Hepatocyte (in vitro differentiated cells): ENCODE data around the gene KRTAP1-3.
"Not testable (repeated sequence)": the region's sequence is repeated elsewhere in the genome, so short reads cannot be mapped to it uniquely, and the experiment has no call there.

ENCODE experiments used
- EZH2 ChIP-seq: fragments of 200-600 bp; sonication (generic); IDR thresholded peaks from 2 replicates; pipeline ENCODE4 v1.6.1; 2016; ENCODE audit warnings: antibody characterized with exemption, mild to moderate bottlenecking, borderline replicate concordance
- TF ChIP-seq, protein P1 (sequence below): fragments of 200-600 bp; sonication (generic); IDR thresholded peaks from 2 replicates; pipeline ENCODE4 v1.5.1; 2016; ENCODE audit warnings: antibody characterized with exemption, mild to moderate bottlenecking; ENCODE audit not compliant: poor library complexity

DNA sequence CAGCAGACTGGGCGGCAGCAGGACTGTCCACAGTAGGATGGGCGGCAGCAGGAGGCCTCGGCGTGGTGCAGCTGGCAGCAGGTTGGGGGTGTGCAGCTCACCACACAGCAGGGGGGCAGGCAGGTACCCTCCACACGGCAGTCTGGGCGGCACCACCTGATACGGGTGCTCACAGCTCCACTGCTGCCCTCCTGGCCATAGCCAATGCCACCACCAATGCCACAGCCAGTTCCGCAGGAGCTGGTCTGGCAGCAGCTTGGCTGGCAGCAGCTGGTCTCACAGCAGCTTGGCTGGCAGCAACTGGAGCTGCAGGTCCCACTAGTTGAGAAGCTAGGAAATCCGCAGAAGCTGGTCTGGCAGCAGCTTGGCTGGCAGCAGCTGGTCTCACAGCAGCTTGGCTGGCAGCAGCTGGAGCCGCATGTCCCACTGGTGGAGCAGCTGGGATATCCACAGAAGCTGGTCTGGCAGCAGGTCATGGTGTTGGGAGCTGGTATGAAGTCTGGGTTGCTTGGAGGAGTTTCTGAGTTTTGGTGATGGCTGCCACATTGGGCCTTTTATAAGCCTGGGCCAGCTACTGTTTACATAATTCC lies at the start of gene KRTAP1-3:
- TF ChIP-seq, protein P1, sequence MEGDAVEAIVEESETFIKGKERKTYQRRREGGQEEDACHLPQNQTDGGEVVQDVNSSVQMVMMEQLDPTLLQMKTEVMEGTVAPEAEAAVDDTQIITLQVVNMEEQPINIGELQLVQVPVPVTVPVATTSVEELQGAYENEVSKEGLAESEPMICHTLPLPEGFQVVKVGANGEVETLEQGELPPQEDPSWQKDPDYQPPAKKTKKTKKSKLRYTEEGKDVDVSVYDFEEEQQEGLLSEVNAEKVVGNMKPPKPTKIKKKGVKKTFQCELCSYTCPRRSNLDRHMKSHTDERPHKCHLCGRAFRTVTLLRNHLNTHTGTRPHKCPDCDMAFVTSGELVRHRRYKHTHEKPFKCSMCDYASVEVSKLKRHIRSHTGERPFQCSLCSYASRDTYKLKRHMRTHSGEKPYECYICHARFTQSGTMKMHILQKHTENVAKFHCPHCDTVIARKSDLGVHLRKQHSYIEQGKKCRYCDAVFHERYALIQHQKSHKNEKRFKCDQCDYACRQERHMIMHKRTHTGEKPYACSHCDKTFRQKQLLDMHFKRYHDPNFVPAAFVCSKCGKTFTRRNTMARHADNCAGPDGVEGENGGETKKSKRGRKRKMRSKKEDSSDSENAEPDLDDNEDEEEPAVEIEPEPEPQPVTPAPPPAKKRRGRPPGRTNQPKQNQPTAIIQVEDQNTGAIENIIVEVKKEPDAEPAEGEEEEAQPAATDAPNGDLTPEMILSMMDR: not testable (repeated sequence)
- TF ChIP-seq EZH2: not testable (repeated sequence)
